ENCODE data around the gene TNIK.
A peak's percentile ranks its signal among the peaks of the same experiment; 100 is the strongest.

The TNIK gene

DNA sequence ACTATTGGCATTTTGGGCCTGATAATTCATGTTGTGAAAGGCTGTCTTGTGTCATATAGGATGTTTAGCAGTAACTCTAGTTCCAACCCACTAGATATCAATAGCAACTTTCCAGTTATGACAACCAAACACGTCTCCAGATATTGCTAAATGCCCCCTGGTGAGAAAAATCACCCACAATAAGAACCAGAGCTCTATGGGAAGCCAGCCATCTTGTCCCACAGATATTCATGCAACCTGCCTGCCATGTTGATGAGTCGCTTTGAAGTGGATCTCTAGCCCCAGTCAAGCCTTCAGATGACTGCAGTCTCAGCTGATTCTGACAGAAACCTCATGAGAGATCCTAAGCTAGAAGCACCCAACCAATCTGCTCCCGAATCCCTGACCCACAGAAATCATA lies 5.6 kb upstream of the TNIK start:
- DNase-seq (ENCODE audit: low spot score) (no peak), ATAC-seq (ENCODE audit: low read depth) (no peak)
- TF ChIP-seq, protein P1, sequence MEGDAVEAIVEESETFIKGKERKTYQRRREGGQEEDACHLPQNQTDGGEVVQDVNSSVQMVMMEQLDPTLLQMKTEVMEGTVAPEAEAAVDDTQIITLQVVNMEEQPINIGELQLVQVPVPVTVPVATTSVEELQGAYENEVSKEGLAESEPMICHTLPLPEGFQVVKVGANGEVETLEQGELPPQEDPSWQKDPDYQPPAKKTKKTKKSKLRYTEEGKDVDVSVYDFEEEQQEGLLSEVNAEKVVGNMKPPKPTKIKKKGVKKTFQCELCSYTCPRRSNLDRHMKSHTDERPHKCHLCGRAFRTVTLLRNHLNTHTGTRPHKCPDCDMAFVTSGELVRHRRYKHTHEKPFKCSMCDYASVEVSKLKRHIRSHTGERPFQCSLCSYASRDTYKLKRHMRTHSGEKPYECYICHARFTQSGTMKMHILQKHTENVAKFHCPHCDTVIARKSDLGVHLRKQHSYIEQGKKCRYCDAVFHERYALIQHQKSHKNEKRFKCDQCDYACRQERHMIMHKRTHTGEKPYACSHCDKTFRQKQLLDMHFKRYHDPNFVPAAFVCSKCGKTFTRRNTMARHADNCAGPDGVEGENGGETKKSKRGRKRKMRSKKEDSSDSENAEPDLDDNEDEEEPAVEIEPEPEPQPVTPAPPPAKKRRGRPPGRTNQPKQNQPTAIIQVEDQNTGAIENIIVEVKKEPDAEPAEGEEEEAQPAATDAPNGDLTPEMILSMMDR (IDR thresholded peaks at IDR 0.05; ENCODE audit: poor library complexity, severe bottlenecking) = no peak
- no peaks in the 10 kb centered on the region for H3K36me3 ChIP-seq (ENCODE audit: low read depth)
- no peaks in the 10 kb centered on the region for H3K9me3 ChIP-seq (ENCODE audit: severe bottlenecking)
- H3K27ac ChIP-seq (ENCODE audit: poor library complexity, severe bottlenecking) = no peak overlapping the region
- no peak overlapping the region for H3K4me3 ChIP-seq (ENCODE audit: severe bottlenecking)
- no peaks in the 10 kb centered on the region for H3K27me3 ChIP-seq (ENCODE audit: insufficient read depth, poor library complexity, severe bottlenecking)
- H3K4me1 ChIP-seq (ENCODE audit: insufficient read depth, poor library complexity, severe bottlenecking) = peaks cover 9% of the 10 kb centered on the region

DNA sequence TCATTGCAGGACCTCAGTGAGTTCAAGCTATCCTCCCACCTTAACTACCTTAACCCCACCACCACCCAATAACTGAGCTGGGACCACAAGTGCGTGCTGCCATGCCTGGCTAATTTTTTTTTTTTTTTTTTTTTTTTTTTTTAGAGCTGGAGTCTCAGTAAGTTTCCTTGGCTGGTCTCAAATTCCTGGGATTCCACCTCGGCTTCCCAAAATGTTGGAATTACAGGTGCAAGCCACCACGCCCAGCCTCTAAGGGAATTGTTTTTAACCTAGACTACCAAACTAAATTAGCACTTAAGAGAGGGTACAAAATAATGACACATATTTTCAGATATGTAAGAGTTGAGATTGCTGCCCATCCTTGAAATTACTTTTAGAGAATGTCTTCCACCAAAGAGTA lies 4.3 kb upstream of the TNIK start:
- Histone ChIP-seq H3K4me1 (ENCODE audit: insufficient read depth, poor library complexity, severe bottlenecking) (peaks cover 9% of the 10 kb centered on the region), H3K27ac (ENCODE audit: poor library complexity, severe bottlenecking) (no peak overlapping the region), H3K27me3 (ENCODE audit: insufficient read depth, poor library complexity, severe bottlenecking) (no peaks in the 10 kb centered on the region), H3K36me3 (ENCODE audit: low read depth) (no peaks in the 10 kb centered on the region), H3K4me3 (ENCODE audit: severe bottlenecking) (no peak overlapping the region), H3K9me3 (ENCODE audit: severe bottlenecking) (no peaks in the 10 kb centered on the region)
- TF ChIP-seq, protein P1 (IDR thresholded peaks at IDR 0.05; ENCODE audit: poor library complexity, severe bottlenecking) = no peak
- no peak for ATAC-seq (ENCODE audit: low read depth)
- no peak for DNase-seq (ENCODE audit: low spot score)

DNA sequence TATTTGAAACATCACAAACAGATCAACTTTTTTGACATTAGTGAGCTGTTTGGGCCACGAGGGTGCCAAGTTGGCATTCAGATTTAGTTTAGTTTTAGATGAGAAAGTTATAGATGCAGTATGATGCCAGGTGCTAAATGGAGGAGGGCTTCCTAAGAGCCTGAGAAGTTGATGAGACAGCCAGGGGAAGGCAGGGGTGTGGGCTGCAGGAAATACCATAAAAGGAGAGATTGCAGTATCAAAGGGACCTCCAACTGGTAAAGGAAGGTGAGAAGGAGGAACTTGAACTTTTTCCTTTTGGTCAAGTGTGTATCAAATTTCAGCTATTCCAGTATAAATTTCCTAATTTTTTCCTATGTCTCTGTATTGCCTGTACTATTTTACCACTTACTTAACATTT lies 2.0 kb upstream of the TNIK start:
- TF ChIP-seq, protein P1 (IDR thresholded peaks at IDR 0.05; ENCODE audit: poor library complexity, severe bottlenecking) = no peak
- DNase-seq (ENCODE audit: low spot score) (no peak), ATAC-seq (ENCODE audit: low read depth) (no peak)
- no peak overlapping the region for H3K27ac ChIP-seq (ENCODE audit: poor library complexity, severe bottlenecking)
- no peaks in the 10 kb centered on the region for H3K9me3 ChIP-seq (ENCODE audit: severe bottlenecking)
- H3K4me3 ChIP-seq (ENCODE audit: severe bottlenecking) = no peak overlapping the region
- H3K27me3 ChIP-seq (ENCODE audit: insufficient read depth, poor library complexity, severe bottlenecking) = no peaks in the 10 kb centered on the region
- H3K36me3 ChIP-seq (ENCODE audit: low read depth) = no peaks in the 10 kb centered on the region
- peaks cover 9% of the 10 kb centered on the region for H3K4me1 ChIP-seq (ENCODE audit: insufficient read depth, poor library complexity, severe bottlenecking)

DNA sequence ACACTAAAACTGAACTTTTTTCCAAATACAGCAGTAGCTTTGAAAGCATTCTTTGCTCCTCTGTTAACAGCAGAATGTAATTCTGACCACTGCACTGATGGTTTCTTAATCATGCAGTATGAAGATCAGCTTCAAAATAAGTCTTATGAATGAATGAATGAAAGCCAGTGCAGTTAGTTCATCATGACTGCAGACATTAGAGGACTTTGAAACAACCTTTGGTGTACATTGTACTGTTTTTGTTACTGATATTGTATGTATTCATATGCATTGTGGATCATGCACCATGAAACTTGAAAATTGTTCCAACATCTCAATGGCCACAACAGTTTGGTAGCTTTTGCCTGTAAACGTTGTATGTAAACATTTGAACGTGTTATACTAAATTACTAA lies 1.3 kb upstream of the TNIK start:
- DNase-seq (ENCODE audit: low spot score) (no peak), ATAC-seq (ENCODE audit: low read depth) (no peak)
- Histone ChIP-seq H3K4me3 (ENCODE audit: severe bottlenecking) (peak overlapping the region; percentile 57), H3K36me3 (ENCODE audit: low read depth) (no peaks in the 10 kb centered on the region), H3K27me3 (ENCODE audit: insufficient read depth, poor library complexity, severe bottlenecking) (no peaks in the 10 kb centered on the region), H3K4me1 (ENCODE audit: insufficient read depth, poor library complexity, severe bottlenecking) (peaks cover 9% of the 10 kb centered on the region), H3K9me3 (ENCODE audit: severe bottlenecking) (no peaks in the 10 kb centered on the region), H3K27ac (ENCODE audit: poor library complexity, severe bottlenecking) (peak overlapping the region; percentile 43)
- TF ChIP-seq, protein P1 (IDR thresholded peaks at IDR 0.05; ENCODE audit: poor library complexity, severe bottlenecking) = no peak

DNA sequence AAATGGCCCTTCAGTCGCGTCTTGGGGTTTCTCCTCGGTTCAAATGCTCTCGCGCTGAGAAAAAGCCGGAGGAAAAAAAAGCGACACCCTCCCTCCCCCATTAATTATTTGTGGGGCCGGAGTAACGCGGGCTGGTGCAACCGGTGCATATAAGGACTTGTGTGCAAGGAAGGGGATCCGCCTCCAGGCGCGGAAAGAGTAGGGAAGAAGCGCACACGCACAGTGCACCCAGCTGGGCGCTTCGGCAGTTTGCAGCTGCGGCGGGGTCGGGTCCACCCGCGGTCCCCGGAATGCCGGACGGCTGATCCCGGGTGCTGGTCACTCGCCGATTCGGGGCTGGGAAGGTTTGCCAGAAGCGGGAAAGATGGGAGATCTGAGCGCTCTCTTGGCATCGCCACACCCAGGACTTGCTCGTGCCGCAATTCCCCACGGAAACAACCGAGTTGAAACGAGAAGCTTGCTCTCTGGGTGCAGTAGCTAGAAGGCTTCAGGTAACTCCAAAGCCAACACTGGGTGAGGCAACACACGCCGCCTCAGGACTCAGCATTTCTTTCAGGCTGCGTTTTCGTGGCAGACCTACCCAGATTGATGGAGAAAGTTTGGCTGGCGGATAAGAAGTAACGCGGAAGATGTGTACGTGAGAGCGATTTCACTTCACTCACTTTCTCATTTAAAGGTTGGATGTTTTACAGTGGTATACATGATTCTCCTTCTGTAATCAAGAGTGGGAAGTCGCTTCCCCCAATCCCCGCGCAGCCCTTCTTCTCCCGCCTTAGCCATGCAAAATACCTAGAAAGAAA lies 720 bp upstream of the TNIK start:
- peaks cover 9% of the 10 kb centered on the region for H3K4me1 ChIP-seq (ENCODE audit: insufficient read depth, poor library complexity, severe bottlenecking)
- H3K27ac ChIP-seq (ENCODE audit: poor library complexity, severe bottlenecking) = peak overlapping the region; percentile 43
- H3K36me3 ChIP-seq (ENCODE audit: low read depth) = no peaks in the 10 kb centered on the region
- H3K4me3 ChIP-seq (ENCODE audit: severe bottlenecking) = peak overlapping the region; percentile 57
- DNase-seq (ENCODE audit: low spot score) = peak; percentile 60
- TF ChIP-seq, protein P1 (IDR thresholded peaks at IDR 0.05; ENCODE audit: poor library complexity, severe bottlenecking) = peak; percentile 35
- H3K27me3 ChIP-seq (ENCODE audit: insufficient read depth, poor library complexity, severe bottlenecking) = no peaks in the 10 kb centered on the region
- ATAC-seq (ENCODE audit: low read depth) = peak; percentile 55
- no peaks in the 10 kb centered on the region for H3K9me3 ChIP-seq (ENCODE audit: severe bottlenecking)

All from RWPE2 (cell line).